Suprapubic skin (tissue), 4 donors: ENCODE data around the gene ZNF410. TPM values are rescaled to one million over a fixed set of nuclear protein-coding genes. Genes with fewer than 3 reads are reported as not detected.
A peak's percentile ranks its signal among the peaks of the same experiment; 100 is the strongest.
"Not testable (repeated sequence)": the region's sequence is repeated elsewhere in the genome, so short reads cannot be mapped to it uniquely, and the experiment has no call there.

Experiments
- DNase-seq, 2 donors: peaks; one replicate each; pipeline ENCODE4 v3.0.0-alpha.2; 2019; ENCODE audit warnings: low spot score in 2 of 2
- H3K27ac ChIP-seq: fragments of 200-600 bp; sonication (generic); one replicate; pipeline ENCODE4 v1.5.1; 2019
- H3K27me3 ChIP-seq: fragments of 200-600 bp; sonication (generic); one replicate; pipeline ENCODE4 v1.5.1; 2019
- H3K36me3 ChIP-seq: fragments of 200-600 bp; sonication (generic); one replicate; pipeline ENCODE4 v1.5.1; 2019
- H3K4me1 ChIP-seq: fragments of 200-600 bp; sonication (generic); one replicate; pipeline ENCODE4 v1.5.1; 2019
- H3K4me3 ChIP-seq: fragments of 200-600 bp; sonication (generic); one replicate; pipeline ENCODE4 v1.5.1; 2019; ENCODE audit warnings: mild to moderate bottlenecking
- H3K9me3 ChIP-seq: fragments of 200-600 bp; sonication (generic); one replicate; pipeline ENCODE4 v1.5.1; 2019
- CTCF ChIP-seq, 2 donors: fragments of 200-600 bp in 1 of 2; fragments of 450-650 bp in 1 of 2; sonication (generic) in 1 of 2; IDR thresholded peaks; one replicate each; pipeline ENCODE4 v1.5.1; 2016 to 2019; ENCODE audit warnings: antibody characterized with exemption in 2 of 2, mild to moderate bottlenecking in 1 of 2, moderate library complexity in 1 of 2
- EP300 ChIP-seq: sonication (generic); formaldehyde crosslinking; IDR thresholded peaks from one replicate; pipeline ENCODE4 v1.6.1; 2017; ENCODE audit warnings: antibody characterized with exemption
- POLR2A ChIP-seq, 2 donors: fragments of 450-650 bp; IDR thresholded peaks; one replicate each; pipeline ENCODE4 v1.6.1; 2017; ENCODE audit warnings: antibody characterized with exemption in 2 of 2, mild to moderate bottlenecking in 2 of 2, moderate library complexity in 2 of 2
- POLR2AphosphoS5 ChIP-seq, 3 donors: sonication (generic); formaldehyde crosslinking; IDR thresholded peaks; one replicate each; pipeline ENCODE4 v1.6.1; 2017; ENCODE audit warnings: antibody characterized with exemption in 3 of 3
- WGBS: methylation state at CpG from one replicate; pipeline ENCODE4 v1.1.5; 2018; 5-methylcytosine and 5-hydroxymethylcytosine counted together
- total RNA-seq, 4 donors: library from RNA; depleted of rRNA; stranded (reverse); fragments of >200 nt; gene quantifications; one replicate each; pipeline ENCODE4 v1.1.0, GENCODE V29; 2016

ZNF410 gene
- total RNA-seq, 4 donors from 2014 or later: 51.9 to 71.2 (median 60.4) TPM

- no peak for DNase-seq
- TF ChIP-seq EP300: no peak
- no peak for TF ChIP-seq CTCF (IDR thresholded peaks at IDR 0.05)
- TF ChIP-seq POLR2AphosphoS5 (IDR thresholded peaks at IDR 0.05): no peak
- TF ChIP-seq POLR2A (IDR thresholded peaks at IDR 0.05): no peak
- 16% methylated on average over 7 of the region's 7 CpGs for WGBS
These were observed 1.2 kb downstream of the ZNF410 start for GRCh38 chr14:73887694-73888459.

GRCh38 chr14:73888460-73888725 is 1.7 kb downstream of the ZNF410 start:
- no peak for DNase-seq
- H3K4me1 ChIP-seq: peaks cover 33% of the 10 kb centered on the region
- TF ChIP-seq POLR2AphosphoS5 (IDR thresholded peaks at IDR 0.05) (no peak), POLR2A (IDR thresholded peaks at IDR 0.05) (no peak), EP300 (no peak)
- no peaks in the 10 kb centered on the region for H3K27me3 ChIP-seq
- H3K4me3 ChIP-seq: peak overlapping the region; percentile 72
- H3K27ac ChIP-seq: no peak overlapping the region
- H3K9me3 ChIP-seq: no peaks in the 10 kb centered on the region
- peaks cover 8% of the 10 kb centered on the region for H3K36me3 ChIP-seq
- 19% methylated on average over 3 of the region's 3 CpGs for WGBS

More at GRCh38 chr14:73887694-73888459, 1.2 kb downstream of the ZNF410 start:
- Histone ChIP-seq H3K4me1 (peaks cover 33% of the 10 kb centered on the region), H3K27me3 (no peaks in the 10 kb centered on the region), H3K36me3 (peaks cover 3% of the 10 kb centered on the region), H3K9me3 (no peaks in the 10 kb centered on the region), H3K4me3 (peak overlapping the region; percentile 72), H3K27ac (peak overlapping the region; percentile 91)

- Histone ChIP-seq H3K27me3 (no peaks in the 10 kb centered on the region), H3K4me1 (peaks cover 33% of the 10 kb centered on the region), H3K27ac (no peak overlapping the region), H3K36me3 (peaks cover 13% of the 10 kb centered on the region), H3K9me3 (no peaks in the 10 kb centered on the region), H3K4me3 (no peak overlapping the region)
- 39% methylated on average over 2 of the region's 2 CpGs for WGBS
- no peak for DNase-seq
- TF ChIP-seq POLR2A (IDR thresholded peaks at IDR 0.05): no peak
- no peak for TF ChIP-seq CTCF (IDR thresholded peaks at IDR 0.05)
- no peak for TF ChIP-seq POLR2AphosphoS5 (IDR thresholded peaks at IDR 0.05)
- TF ChIP-seq EP300: no peak
These were observed 2.3 kb downstream of the ZNF410 start for GRCh38 chr14:73888971-73889370.

GRCh38 chr14:73889376-73889775 is 2.7 kb downstream of the ZNF410 start:
- Histone ChIP-seq H3K4me3 (no peak overlapping the region), H3K9me3 (no peaks in the 10 kb centered on the region), H3K27me3 (no peaks in the 10 kb centered on the region), H3K36me3 (peaks cover 17% of the 10 kb centered on the region), H3K4me1 (peaks cover 33% of the 10 kb centered on the region), H3K27ac (no peak overlapping the region)
- no peak for DNase-seq
- TF ChIP-seq EP300 (no peak), CTCF (IDR thresholded peaks at IDR 0.05) (no peak), POLR2AphosphoS5 (IDR thresholded peaks at IDR 0.05) (no peak), POLR2A (IDR thresholded peaks at IDR 0.05) (no peak)
- 74% methylated on average over 5 of the region's 5 CpGs for WGBS

GRCh38 chr14:73894180-73894687 is 7.6 kb downstream of the ZNF410 start:
- not testable (repeated sequence) for H3K27ac ChIP-seq, H3K4me1 ChIP-seq, H3K9me3 ChIP-seq, H3K27me3 ChIP-seq, DNase-seq, H3K4me3 ChIP-seq
- 92% methylated on average over 5 of the region's 6 CpGs for WGBS
- H3K36me3 ChIP-seq: peaks cover 65% of the 10 kb centered on the region

- 64% methylated on average over 1 of the region's 1 CpG for WGBS
- Histone ChIP-seq H3K4me1 (no peaks in the 10 kb centered on the region), H3K27me3 (no peaks in the 10 kb centered on the region), H3K9me3 (no peaks in the 10 kb centered on the region), H3K27ac (no peak overlapping the region), H3K4me3 (no peak overlapping the region), H3K36me3 (peaks cover 81% of the 10 kb centered on the region)
- DNase-seq: no peak
- TF ChIP-seq EP300: no peak
- TF ChIP-seq POLR2AphosphoS5 (IDR thresholded peaks at IDR 0.05): no peak
- no peak for TF ChIP-seq POLR2A (IDR thresholded peaks at IDR 0.05)
- no peak for TF ChIP-seq CTCF (IDR thresholded peaks at IDR 0.05)
These were observed 9.3 kb downstream of the ZNF410 start for GRCh38 chr14:73895939-73896338.
